ENCODE data around the gene HBA1. TPM values are rescaled to one million over a fixed set of nuclear protein-coding genes. Genes with fewer than 3 reads are reported as not detected.

The HBA1 gene
- total and polyA plus RNA-seq, 9 of the 15 experiments (the other 6 are each of a cell fraction or from before 2014, with no cell fraction given), result 128 to 2,388 (median 380) TPM

DNA sequence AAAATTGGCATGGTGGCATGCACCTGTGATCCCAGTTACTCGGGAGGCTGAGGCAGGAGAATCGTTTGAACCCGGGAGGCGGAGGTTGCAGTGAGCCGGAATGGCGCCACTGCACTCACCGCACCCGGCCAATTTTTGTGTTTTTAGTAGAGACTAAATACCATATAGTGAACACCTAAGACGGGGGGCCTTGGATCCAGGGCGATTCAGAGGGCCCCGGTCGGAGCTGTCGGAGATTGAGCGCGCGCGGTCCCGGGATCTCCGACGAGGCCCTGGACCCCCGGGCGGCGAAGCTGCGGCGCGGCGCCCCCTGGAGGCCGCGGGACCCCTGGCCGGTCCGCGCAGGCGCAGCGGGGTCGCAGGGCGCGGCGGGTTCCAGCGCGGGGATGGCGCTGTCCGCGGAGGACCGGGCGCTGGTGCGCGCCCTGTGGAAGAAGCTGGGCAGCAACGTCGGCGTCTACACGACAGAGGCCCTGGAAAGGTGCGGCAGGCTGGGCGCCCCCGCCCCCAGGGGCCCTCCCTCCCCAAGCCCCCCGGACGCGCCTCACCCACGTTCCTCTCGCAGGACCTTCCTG lies 3.7 kb downstream of the HBA1 start, which contains the start of gene HBQ1 (continued):
- TF ChIP-seq, protein P1, sequence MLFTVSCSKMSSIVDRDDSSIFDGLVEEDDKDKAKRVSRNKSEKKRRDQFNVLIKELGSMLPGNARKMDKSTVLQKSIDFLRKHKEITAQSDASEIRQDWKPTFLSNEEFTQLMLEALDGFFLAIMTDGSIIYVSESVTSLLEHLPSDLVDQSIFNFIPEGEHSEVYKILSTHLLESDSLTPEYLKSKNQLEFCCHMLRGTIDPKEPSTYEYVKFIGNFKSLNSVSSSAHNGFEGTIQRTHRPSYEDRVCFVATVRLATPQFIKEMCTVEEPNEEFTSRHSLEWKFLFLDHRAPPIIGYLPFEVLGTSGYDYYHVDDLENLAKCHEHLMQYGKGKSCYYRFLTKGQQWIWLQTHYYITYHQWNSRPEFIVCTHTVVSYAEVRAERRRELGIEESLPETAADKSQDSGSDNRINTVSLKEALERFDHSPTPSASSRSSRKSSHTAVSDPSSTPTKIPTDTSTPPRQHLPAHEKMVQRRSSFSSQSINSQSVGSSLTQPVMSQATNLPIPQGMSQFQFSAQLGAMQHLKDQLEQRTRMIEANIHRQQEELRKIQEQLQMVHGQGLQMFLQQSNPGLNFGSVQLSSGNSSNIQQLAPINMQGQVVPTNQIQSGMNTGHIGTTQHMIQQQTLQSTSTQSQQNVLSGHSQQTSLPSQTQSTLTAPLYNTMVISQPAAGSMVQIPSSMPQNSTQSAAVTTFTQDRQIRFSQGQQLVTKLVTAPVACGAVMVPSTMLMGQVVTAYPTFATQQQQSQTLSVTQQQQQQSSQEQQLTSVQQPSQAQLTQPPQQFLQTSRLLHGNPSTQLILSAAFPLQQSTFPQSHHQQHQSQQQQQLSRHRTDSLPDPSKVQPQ (CRISPR knock-in tag; IDR thresholded peaks at IDR 0.05; ENCODE audit: borderline replicate concordance), result no peak
- TF ChIP-seq ATF1 (CRISPR knock-in tag; IDR thresholded peaks at IDR 0.05) (no peak), ATF1 (tag; IDR thresholded peaks at IDR 0.05) (0 out of 2 replicates have a peak, but pooled peaks have one; percentile 32), ZKSCAN8 (CRISPR knock-in tag; IDR thresholded peaks at IDR 0.05) (no peak), GATAD2A (IDR thresholded peaks at IDR 0.05) (no peak), ZFP36 (IDR thresholded peaks at IDR 0.05; ENCODE audit: low read depth, low read length, partially characterized antibody) (no peak), MCM7 (IDR thresholded peaks at IDR 0.05) (no peak), ZNF408 (CRISPR knock-in tag; IDR thresholded peaks at IDR 0.05; ENCODE audit: low read depth) (no peak), ZNF696 (CRISPR knock-in tag; conservative IDR thresholded peaks at IDR 0.05) (no peak), TRIM28 (IDR thresholded peaks at IDR 0.05) (0 out of 2 replicates have a peak, but pooled peaks have one; percentile 10), ZNF584 (CRISPR knock-in tag; IDR thresholded peaks at IDR 0.05; ENCODE audit: low read depth) (no peak), ZNF75A (CRISPR knock-in tag; IDR thresholded peaks at IDR 0.05) (no peak), ZNF239 (CRISPR knock-in tag; IDR thresholded peaks at IDR 0.05) (no peak), ETV5 (CRISPR knock-in tag; IDR thresholded peaks at IDR 0.05; ENCODE audit: low read depth) (no peak), MAZ (CRISPR knock-in tag; conservative IDR thresholded peaks at IDR 0.05 in 1 of 2, IDR thresholded peaks at IDR 0.05 in 1 of 2) (peak; percentile 10 to 38; a peak in 1 of 4 replicates), ZNF212 (CRISPR knock-in tag; IDR thresholded peaks at IDR 0.05) (no peak), ELF1 (tag; IDR thresholded peaks at IDR 0.05) (no peak)
- TF ChIP-seq, protein P2, sequence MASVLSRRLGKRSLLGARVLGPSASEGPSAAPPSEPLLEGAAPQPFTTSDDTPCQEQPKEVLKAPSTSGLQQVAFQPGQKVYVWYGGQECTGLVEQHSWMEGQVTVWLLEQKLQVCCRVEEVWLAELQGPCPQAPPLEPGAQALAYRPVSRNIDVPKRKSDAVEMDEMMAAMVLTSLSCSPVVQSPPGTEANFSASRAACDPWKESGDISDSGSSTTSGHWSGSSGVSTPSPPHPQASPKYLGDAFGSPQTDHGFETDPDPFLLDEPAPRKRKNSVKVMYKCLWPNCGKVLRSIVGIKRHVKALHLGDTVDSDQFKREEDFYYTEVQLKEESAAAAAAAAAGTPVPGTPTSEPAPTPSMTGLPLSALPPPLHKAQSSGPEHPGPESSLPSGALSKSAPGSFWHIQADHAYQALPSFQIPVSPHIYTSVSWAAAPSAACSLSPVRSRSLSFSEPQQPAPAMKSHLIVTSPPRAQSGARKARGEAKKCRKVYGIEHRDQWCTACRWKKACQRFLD (CRISPR knock-in tag; IDR thresholded peaks at IDR 0.05), result no peak
- TF ChIP-seq, protein P3, sequence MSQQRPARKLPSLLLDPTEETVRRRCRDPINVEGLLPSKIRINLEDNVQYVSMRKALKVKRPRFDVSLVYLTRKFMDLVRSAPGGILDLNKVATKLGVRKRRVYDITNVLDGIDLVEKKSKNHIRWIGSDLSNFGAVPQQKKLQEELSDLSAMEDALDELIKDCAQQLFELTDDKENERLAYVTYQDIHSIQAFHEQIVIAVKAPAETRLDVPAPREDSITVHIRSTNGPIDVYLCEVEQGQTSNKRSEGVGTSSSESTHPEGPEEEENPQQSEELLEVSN (IDR thresholded peaks at IDR 0.05; ENCODE audit: borderline replicate concordance in 1 of 2, extremely low read depth in 1 of 2, insufficient read depth in 1 of 2, insufficient read length in 1 of 2, low read depth in 1 of 2, low read length in 1 of 2, poor library complexity in 1 of 2, severe bottlenecking in 1 of 2), result peak; percentile 7 to 77
- TF ChIP-seq, protein P4, sequence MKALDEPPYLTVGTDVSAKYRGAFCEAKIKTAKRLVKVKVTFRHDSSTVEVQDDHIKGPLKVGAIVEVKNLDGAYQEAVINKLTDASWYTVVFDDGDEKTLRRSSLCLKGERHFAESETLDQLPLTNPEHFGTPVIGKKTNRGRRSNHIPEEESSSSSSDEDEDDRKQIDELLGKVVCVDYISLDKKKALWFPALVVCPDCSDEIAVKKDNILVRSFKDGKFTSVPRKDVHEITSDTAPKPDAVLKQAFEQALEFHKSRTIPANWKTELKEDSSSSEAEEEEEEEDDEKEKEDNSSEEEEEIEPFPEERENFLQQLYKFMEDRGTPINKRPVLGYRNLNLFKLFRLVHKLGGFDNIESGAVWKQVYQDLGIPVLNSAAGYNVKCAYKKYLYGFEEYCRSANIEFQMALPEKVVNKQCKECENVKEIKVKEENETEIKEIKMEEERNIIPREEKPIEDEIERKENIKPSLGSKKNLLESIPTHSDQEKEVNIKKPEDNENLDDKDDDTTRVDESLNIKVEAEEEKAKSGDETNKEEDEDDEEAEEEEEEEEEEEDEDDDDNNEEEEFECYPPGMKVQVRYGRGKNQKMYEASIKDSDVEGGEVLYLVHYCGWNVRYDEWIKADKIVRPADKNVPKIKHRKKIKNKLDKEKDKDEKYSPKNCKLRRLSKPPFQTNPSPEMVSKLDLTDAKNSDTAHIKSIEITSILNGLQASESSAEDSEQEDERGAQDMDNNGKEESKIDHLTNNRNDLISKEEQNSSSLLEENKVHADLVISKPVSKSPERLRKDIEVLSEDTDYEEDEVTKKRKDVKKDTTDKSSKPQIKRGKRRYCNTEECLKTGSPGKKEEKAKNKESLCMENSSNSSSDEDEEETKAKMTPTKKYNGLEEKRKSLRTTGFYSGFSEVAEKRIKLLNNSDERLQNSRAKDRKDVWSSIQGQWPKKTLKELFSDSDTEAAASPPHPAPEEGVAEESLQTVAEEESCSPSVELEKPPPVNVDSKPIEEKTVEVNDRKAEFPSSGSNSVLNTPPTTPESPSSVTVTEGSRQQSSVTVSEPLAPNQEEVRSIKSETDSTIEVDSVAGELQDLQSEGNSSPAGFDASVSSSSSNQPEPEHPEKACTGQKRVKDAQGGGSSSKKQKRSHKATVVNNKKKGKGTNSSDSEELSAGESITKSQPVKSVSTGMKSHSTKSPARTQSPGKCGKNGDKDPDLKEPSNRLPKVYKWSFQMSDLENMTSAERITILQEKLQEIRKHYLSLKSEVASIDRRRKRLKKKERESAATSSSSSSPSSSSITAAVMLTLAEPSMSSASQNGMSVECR (CRISPR knock-in tag; IDR thresholded peaks at IDR 0.05), result no peak; the same call in 1 of the 2 replicates
